IMR-90 (cell line): ENCODE measurements around the gene RSBN1L. TPM values are rescaled to one million over a fixed set of nuclear protein-coding genes. Genes with fewer than 3 reads are reported as not detected.

Source experiments
- ATAC-seq: fragments of 200-7000 bp; cut with Tn5 transposase; 2 replicates; pipeline ENCODE4 v1.9.1; 2020; ENCODE audit warnings: low read depth, mild to moderate bottlenecking, moderate library complexity
- BruUV-seq: library from RNA; stranded (reverse); fragments of 400-500 nt; replicated peaks from 2 replicates; lab custom pipeline; 2021; lab: Mats Ljungman, UMichigan
- CTCF ChIA-PET: fragments of 300-600 bp; formaldehyde crosslinking; extraction: SDS; loops from one replicate; lab custom pipeline; 2021; ENCODE audit warnings: antibody characterized with exemption; lab: Yijun Ruan, JAX
- POLR2A ChIA-PET: fragments of 300-600 bp; sonication (Branson Sonifier 250); formaldehyde crosslinking; loops from one replicate; lab custom pipeline; 2022; ENCODE audit warnings: antibody characterized with exemption; ENCODE audit not compliant: unreplicated experiment; lab: Charles Lee
- DNase-seq: peaks from one replicate; pipeline ENCODE4 v3.0.0; 2013
- H2AFZ ChIP-seq: replicated peaks from 2 replicates; pipeline ENCODE3; 2013; ENCODE audit warnings: low read length, mild to moderate bottlenecking; ENCODE audit not compliant: poor library complexity
- H2AK5ac ChIP-seq: 2 replicates; pipeline ENCODE4 v1.6.1; 2013; ENCODE audit warnings: low read depth, low read length, inconsistent platforms
- H2AK9ac ChIP-seq: replicated peaks from 2 replicates; pipeline ENCODE3; 2013; ENCODE audit warnings: mild to moderate bottlenecking, low read depth, low read length, moderate library complexity; ENCODE audit not compliant: poor library complexity
- H2BK120ac ChIP-seq: 2 replicates; pipeline ENCODE4 v1.6.1; 2013; ENCODE audit warnings: low read depth, low read length, inconsistent platforms
- H2BK15ac ChIP-seq: 3 replicates; pipeline ENCODE4 v1.6.1; 2013; ENCODE audit warnings: low read depth, low read length, inconsistent platforms
- H2BK20ac ChIP-seq: 2 replicates; pipeline ENCODE4 v1.6.1; 2013; ENCODE audit warnings: low read depth, mild to moderate bottlenecking, inconsistent platforms, low read length, moderate library complexity
- H2BK5ac ChIP-seq: 2 replicates; pipeline ENCODE4 v1.6.1; 2013; ENCODE audit warnings: mild to moderate bottlenecking, low read depth, low read length, inconsistent platforms; ENCODE audit not compliant: poor library complexity, severe bottlenecking
- H3K14ac ChIP-seq: replicated peaks from 2 replicates; pipeline ENCODE4 v1.6.1; 2013; ENCODE audit warnings: low read depth, low read length, inconsistent platforms
- H3K18ac ChIP-seq: 2 replicates; pipeline ENCODE4 v1.6.1; 2013; ENCODE audit warnings: low read depth, low read length, control low read depth
- H3K23ac ChIP-seq: 2 replicates; pipeline ENCODE4 v1.6.1; 2013; ENCODE audit warnings: low read depth, low read length, inconsistent platforms
- H3K27ac ChIP-seq: 2 replicates; pipeline ENCODE4 v1.5.1; 2013; ENCODE audit warnings: mild to moderate bottlenecking, control low read depth, low read length; ENCODE audit not compliant: insufficient read depth
- H3K27me3 ChIP-seq: 2 replicates; pipeline ENCODE4 v1.6.1; 2013; ENCODE audit warnings: low read length; ENCODE audit not compliant: control insufficient read depth, insufficient read depth
- H3K36me3 ChIP-seq: 2 replicates; pipeline ENCODE4 v1.6.1; 2013; ENCODE audit warnings: low read length, mixed read lengths; ENCODE audit not compliant: control insufficient read depth, insufficient read depth
- H3K4ac ChIP-seq: 2 replicates; pipeline ENCODE4 v1.6.1; 2013; ENCODE audit warnings: low read depth, low read length, inconsistent platforms
- H3K4me1 ChIP-seq: 2 replicates; pipeline ENCODE4 v1.6.1; 2013; ENCODE audit warnings: low read length, mixed read lengths; ENCODE audit not compliant: control insufficient read depth, insufficient read depth
- H3K4me2 ChIP-seq: 2 replicates; pipeline ENCODE4 v1.6.1; 2013; ENCODE audit warnings: low read depth, mild to moderate bottlenecking, control low read depth, low read length, moderate library complexity
- H3K4me3 ChIP-seq: 2 replicates; pipeline ENCODE4 v1.5.1; 2013; ENCODE audit warnings: low read depth, mild to moderate bottlenecking, control low read depth, low read length, moderate library complexity; ENCODE audit not compliant: insufficient read depth
- H3K56ac ChIP-seq: 2 replicates; pipeline ENCODE4 v1.6.1; 2013; ENCODE audit warnings: low read length, inconsistent platforms; ENCODE audit not compliant: insufficient read depth; ENCODE audit errors: extremely low read depth
- H3K79me1 ChIP-seq, 2 experiments: 2 replicates each; pipeline ENCODE4 v1.6.1; 2013; ENCODE audit warnings: low read length in 2 of 2, inconsistent platforms in 1 of 2, low read depth in 1 of 2
- H3K9ac ChIP-seq: 2 replicates; pipeline ENCODE4 v1.6.1; 2013; ENCODE audit warnings: low read depth, low read length, control low read depth
- H3K9me1 ChIP-seq: 2 replicates; pipeline ENCODE4 v1.6.1; 2013; ENCODE audit warnings: low read length, inconsistent platforms; ENCODE audit not compliant: insufficient read depth
- H3K9me3 ChIP-seq: 2 replicates; pipeline ENCODE4 v1.6.1; 2013; ENCODE audit warnings: low read length; ENCODE audit not compliant: control insufficient read depth, insufficient read depth
- H4K20me1 ChIP-seq: 2 replicates; pipeline ENCODE4 v1.6.1; 2013; ENCODE audit warnings: low read length, inconsistent platforms; ENCODE audit not compliant: insufficient read depth
- H4K5ac ChIP-seq: 2 replicates; pipeline ENCODE4 v1.6.1; 2013; ENCODE audit warnings: mild to moderate bottlenecking, low read depth, low read length, control low read depth
- H4K8ac ChIP-seq, 2 experiments: 2 replicates each; pipeline ENCODE4 v1.6.1; 2013; ENCODE audit warnings: low read depth in 2 of 2, low read length in 2 of 2, control low read depth in 1 of 2, inconsistent platforms in 1 of 2
- H4K91ac ChIP-seq: 2 replicates; pipeline ENCODE4 v1.6.1; 2013; ENCODE audit warnings: low read depth, low read length, inconsistent platforms; ENCODE audit not compliant: insufficient read depth
- CEBPB ChIP-seq: IDR thresholded peaks from 2 replicates; pipeline ENCODE4 v1.6.1; 2012; ENCODE audit warnings: low read depth, low read length, improper control_type of control experiment
- MXI1 ChIP-seq: IDR thresholded peaks from 2 replicates; pipeline ENCODE4 v1.6.1; 2012; ENCODE audit warnings: low read depth, mild to moderate bottlenecking, low read length, moderate library complexity, borderline replicate concordance
- RFX5 ChIP-seq: IDR thresholded peaks from 2 replicates; pipeline ENCODE4 v1.8.0; 2012; ENCODE audit warnings: low read depth, mild to moderate bottlenecking, low read length, moderate library complexity
- USF2 ChIP-seq: fragments of 150-350 bp; IDR thresholded peaks from 2 replicates; pipeline ENCODE4 v1.6.1; 2017; ENCODE audit warnings: mild to moderate bottlenecking, antibody characterized with exemption, low read length, low read depth
- WGBS, 2 experiments: methylation state at CpG; one replicate each; pipeline versions ENCODE4 v1.1.5 to v1.1.7; 2013; ENCODE audit warnings: missing lambda C conversion rate in 2 of 2; ENCODE audit not compliant: insufficient read length in 1 of 2; ENCODE audit errors: extremely low coverage in 2 of 2; 5-methylcytosine and 5-hydroxymethylcytosine counted together
- dilution Hi-C: fragments of 300-500 bp; cut with HindIII; formaldehyde crosslinking; loops from one replicate; pipeline ENCODE4 v1.14.3; 2018; ENCODE audit warnings: low sequenced_read_pairs; ENCODE audit not compliant: unreplicated experiment
- in situ Hi-C: fragments of 300-500 bp; cut with MboI; formaldehyde crosslinking; loops from 3 replicates; pipeline ENCODE4 v1.14.3; 2019; ENCODE audit warnings: low sequenced_read_pairs, inconsistent platforms, mixed read lengths
- intact Hi-C: fragments of 100-400 bp; cut with micrococcal nuclease; formaldehyde crosslinking; loops from 2 replicates; pipeline ENCODE4 v1.10.0; 2022
- polyA plus RNA-seq, 3 experiments: library from polyadenylated mRNA; depleted of rRNA; stranded (reverse); fragments of >200 nt; gene quantifications; 2 replicates each; pipeline ENCODE4 v1.2.3, GENCODE V29; 2012; ENCODE audit warnings: low replicate concordance in 1 of 3
- total RNA-seq: library from RNA; depleted of rRNA; stranded (reverse); fragments of >200 nt; gene quantifications from 2 replicates; pipeline ENCODE4 v1.2.3, GENCODE V29; 2012

Gene RSBN1L
- total and polyA plus RNA-seq, 2 of the 4 experiments (the other 2 are of a cell fraction): 7.8 to 14.7 TPM

- intact Hi-C loops (loop anchor here (2.0 to 10.0 kb wide), 3 partner anchors 69 to 139 kb away; no protein-coding TSS in a partner anchor), in situ Hi-C loops (no loop called here), dilution Hi-C loops (no loop called here)
- Histone ChIP-seq H2AK9ac (peak overlapping the region; percentile 96), H2BK15ac (peak overlapping the region; percentile 22; the same call in 1 of the 3 replicates), H3K4ac (peak overlapping the region; percentile 90), H4K20me1 (no peaks in the 10 kb centered on the region), H3K36me3 (no peaks in the 10 kb centered on the region), H3K23ac (peak overlapping the region; percentile 82), H3K27me3 (no peaks in the 10 kb centered on the region), H2AK5ac (peak overlapping the region; percentile 41), H3K4me1 (peaks cover 6% of the 10 kb centered on the region; the same call in 1 of the 2 replicates), H3K56ac (peak overlapping the region; percentile 69), H3K4me3 (peak overlapping the region; percentile 81), H3K9me3 (no peaks in the 10 kb centered on the region), H3K18ac (peak overlapping the region; percentile 66), H2BK120ac (peak overlapping the region; percentile 70; the same call in 1 of the 2 replicates), H3K9ac (peak overlapping the region; percentile 71), H3K14ac (peak overlapping the region; percentile 88), H2AFZ (peak overlapping the region; percentile 96), H3K79me1 (peaks cover 20 to 74% of the 10 kb centered on the region in 2 experiments), H3K27ac (peak overlapping the region; percentile 90), H4K91ac (peak overlapping the region; percentile 79), H3K4me2 (peak overlapping the region; percentile 88), H2BK5ac (peak overlapping the region; percentile 80), H4K8ac (peak overlapping the region; percentile 17 to 82; a peak in 2 of 4 replicates), H2BK20ac (no peak overlapping the region), H3K9me1 (0 out of 2 replicates have a peak, but pooled peaks cover 2% of the 10 kb centered on the region), H4K5ac (peak overlapping the region; percentile 68)
- DNase-seq (peak; percentile 34), ATAC-seq (peak; percentile 9)
- BruUV-seq: no TSS peak
- 0% methylated on average over 21 of the region's 35 CpGs; no CpG with 5 or more reads in 1 of the 2 experiments for WGBS, 2 experiments
- ChIA-PET POLR2A (no interaction called here), CTCF (interaction anchor here (0.7 to 1.0 kb wide), 4 partner anchors 9 to 136 kb away, joined by 3 to 6 read pairs (median 4); no protein-coding TSS in a partner anchor)
- TF ChIP-seq CEBPB: no peak
- TF ChIP-seq MXI1: peak; percentile 80; the same call in 1 of the 2 replicates
- TF ChIP-seq USF2: peak; percentile 68
- TF ChIP-seq RFX5: no peak
Observed at GRCh38 chr7:77797734-77798393, 101.6 kb downstream of the RSBN1L start.
